Stimulated activated CD4-positive, alpha-beta T cell treated with anti-CD3 and anti-CD28 coated beads, Interleukin-15, amount 100 ng/mL, for 48 hours (primary cell): ENCODE data around the gene PM20D2.

Experiments used
- DNase-seq, 2 donors: peaks; one replicate each; pipeline ENCODE4 v3.0.0-alpha.2; 2020; ENCODE audit warnings: low read depth in 2 of 2

Gene PM20D2

GRCh38 chr6:89200706-89201215 is 54.9 kb downstream of the PM20D2 start:
- no peak for DNase-seq

- no peak for DNase-seq
Observed at GRCh38 chr6:89204096-89204495, 58.2 kb downstream of the PM20D2 start.

- no peak for DNase-seq
Observed at GRCh38 chr6:89205819-89206218, 60.0 kb downstream of the PM20D2 start.

GRCh38 chr6:89208551-89208950 is 62.7 kb downstream of the PM20D2 start:
- DNase-seq, result no peak

- no peak for DNase-seq
Observed at GRCh38 chr6:89209457-89209856, 63.6 kb downstream of the PM20D2 start.

- no peak for DNase-seq
Observed at GRCh38 chr6:89212472-89212871, 66.6 kb downstream of the PM20D2 start.

GRCh38 chr6:89214197-89214596 is 68.3 kb downstream of the PM20D2 start:
- DNase-seq, result no peak
